Measurements from ENCODE around the gene BRD3. TPM values are rescaled to one million over a fixed set of nuclear protein-coding genes. Genes with fewer than 3 reads are reported as not detected.

BRD3 gene
- total RNA-seq, 1 experiment from 2014 or later = 25.6 TPM

- no peak for DNase-seq (ENCODE audit: unreplicated experiment)
- peaks cover 51% of the 10 kb centered on the region for H3K36me3 Mint-ChIP-seq (ENCODE audit: insufficient read depth, unreplicated experiment)
- ChIA-PET CTCF (interaction anchor here (1.3 kb wide), 1 partner anchor 19 kb away, joined by 4 read pairs; no protein-coding TSS in a partner anchor), POLR2A (no interaction called here)
- intact Hi-C loops (cut with micrococcal nuclease) = no loop called here
- peaks cover 29% of the 10 kb centered on the region for H3K4me1 Mint-ChIP-seq (ENCODE audit: insufficient read depth, unreplicated experiment)
- no peak for TF ChIP-seq CTCF (IDR thresholded peaks at IDR 0.05; ENCODE audit: unreplicated experiment)
- H3K9me3 Mint-ChIP-seq (ENCODE audit: unreplicated experiment) = no peaks in the 10 kb centered on the region
- no peak overlapping the region for H3K4me3 Mint-ChIP-seq (ENCODE audit: unreplicated experiment)
- H3K27me3 Mint-ChIP-seq (ENCODE audit: insufficient read depth, unreplicated experiment) = no peaks in the 10 kb centered on the region
- no TSS peak for BruUV-seq (replicated peaks)
- no peak overlapping the region for H3K27ac Mint-ChIP-seq (ENCODE audit: low read depth, unreplicated experiment)
Observed at GRCh38 chr9:134053401-134053871, 14.4 kb downstream of the BRD3 start.

GRCh38 chr9:134052941-134053340 is 14.9 kb downstream of the BRD3 start:
- intact Hi-C loops (cut with micrococcal nuclease) = no loop called here
- Mint-ChIP-seq H3K36me3 (ENCODE audit: insufficient read depth, unreplicated experiment) (peaks cover 51% of the 10 kb centered on the region), H3K27ac (ENCODE audit: low read depth, unreplicated experiment) (no peak overlapping the region), H3K27me3 (ENCODE audit: insufficient read depth, unreplicated experiment) (no peaks in the 10 kb centered on the region), H3K4me1 (ENCODE audit: insufficient read depth, unreplicated experiment) (peaks cover 27% of the 10 kb centered on the region), H3K4me3 (ENCODE audit: unreplicated experiment) (no peak overlapping the region), H3K9me3 (ENCODE audit: unreplicated experiment) (no peaks in the 10 kb centered on the region)
- no peak for DNase-seq (ENCODE audit: unreplicated experiment)
- no TSS peak for BruUV-seq (replicated peaks)
- ChIA-PET CTCF (interaction anchor here (0.8 to 1.3 kb wide), 2 partner anchors 18 to 42 kb away, joined by 3 to 4 read pairs; no protein-coding TSS in a partner anchor), POLR2A (interaction anchor here (0.6 kb wide), 1 partner anchor 1853 kb away, joined by 3 read pairs; no protein-coding TSS in a partner anchor)
- TF ChIP-seq CTCF (IDR thresholded peaks at IDR 0.05; ENCODE audit: unreplicated experiment) = no peak

GRCh38 chr9:134052491-134052890 is 15.3 kb downstream of the BRD3 start:
- Mint-ChIP-seq H3K27me3 (ENCODE audit: insufficient read depth, unreplicated experiment) (no peaks in the 10 kb centered on the region), H3K36me3 (ENCODE audit: insufficient read depth, unreplicated experiment) (peaks cover 55% of the 10 kb centered on the region), H3K9me3 (ENCODE audit: unreplicated experiment) (no peaks in the 10 kb centered on the region), H3K4me3 (ENCODE audit: unreplicated experiment) (no peak overlapping the region), H3K27ac (ENCODE audit: low read depth, unreplicated experiment) (no peak overlapping the region), H3K4me1 (ENCODE audit: insufficient read depth, unreplicated experiment) (peaks cover 27% of the 10 kb centered on the region)
- ChIA-PET POLR2A (interaction anchor here (0.6 kb wide), 1 partner anchor 1854 kb away, joined by 3 read pairs; no protein-coding TSS in a partner anchor), CTCF (interaction anchor here (0.8 kb wide), 1 partner anchor 43 kb away, joined by 3 read pairs; no protein-coding TSS in a partner anchor)
- DNase-seq (ENCODE audit: unreplicated experiment) = no peak
- TF ChIP-seq CTCF (IDR thresholded peaks at IDR 0.05; ENCODE audit: unreplicated experiment) = no peak
- intact Hi-C loops (cut with micrococcal nuclease) = no loop called here
- BruUV-seq (replicated peaks) = no TSS peak

- H3K4me3 Mint-ChIP-seq (ENCODE audit: unreplicated experiment) = no peak overlapping the region
- peak overlapping the region; percentile 23 for H3K27ac Mint-ChIP-seq (ENCODE audit: low read depth, unreplicated experiment)
- ChIA-PET POLR2A (interaction anchor here (2.2 kb wide), 1 partner anchor 11 kb away, joined by 9 read pairs; no protein-coding TSS in a partner anchor), CTCF (interaction anchor here (0.7 to 1.6 kb wide), 2 partner anchors 17 to 262 kb away, joined by 3 read pairs; no protein-coding TSS in a partner anchor)
- H3K27me3 Mint-ChIP-seq (ENCODE audit: insufficient read depth, unreplicated experiment) = no peaks in the 10 kb centered on the region
- intact Hi-C loops (cut with micrococcal nuclease) = no loop called here
- peaks cover 15% of the 10 kb centered on the region for H3K4me1 Mint-ChIP-seq (ENCODE audit: insufficient read depth, unreplicated experiment)
- H3K36me3 Mint-ChIP-seq (ENCODE audit: insufficient read depth, unreplicated experiment) = peaks cover 61% of the 10 kb centered on the region
- TF ChIP-seq CTCF (IDR thresholded peaks at IDR 0.05; ENCODE audit: unreplicated experiment) = no peak
- no TSS peak for BruUV-seq (replicated peaks)
- H3K9me3 Mint-ChIP-seq (ENCODE audit: unreplicated experiment) = no peaks in the 10 kb centered on the region
- no peak for DNase-seq (ENCODE audit: unreplicated experiment)
Observed at GRCh38 chr9:134051319-134051718, 16.5 kb downstream of the BRD3 start.
